Mesothelial cell of epicardium (in vitro differentiated cells): ENCODE results near the gene CCNL2. TPM values are rescaled to one million over a fixed set of nuclear protein-coding genes. Genes with fewer than 3 reads are reported as not detected.

ENCODE experiments used
- DNase-seq, 2 experiments: peaks; one replicate each; pipeline ENCODE4 v3.0.0; 2021; ENCODE audit warnings: low spot score in 2 of 2; ENCODE audit not compliant: unreplicated experiment in 2 of 2
- H3K27ac Mint-ChIP-seq: 2 replicates; pipeline ENCODE4 v1.8.0; 2021; ENCODE audit warnings: mixed read lengths
- H3K27me3 Mint-ChIP-seq: 2 replicates; pipeline ENCODE4 v1.8.0; 2021; ENCODE audit warnings: low read depth, mixed read lengths
- H3K36me3 Mint-ChIP-seq: 2 replicates; pipeline ENCODE4 v1.8.0; 2021; ENCODE audit warnings: mixed read lengths
- H3K4me1 Mint-ChIP-seq: 2 replicates; pipeline ENCODE4 v1.8.0; 2021; ENCODE audit warnings: mixed read lengths
- H3K4me3 Mint-ChIP-seq: 2 replicates; pipeline ENCODE4 v1.8.0; 2021; ENCODE audit warnings: mild to moderate bottlenecking, moderate library complexity, mixed read lengths
- H3K9me3 Mint-ChIP-seq: 2 replicates; pipeline ENCODE4 v1.8.0; 2021; ENCODE audit warnings: mixed read lengths
- CTCF ChIP-seq: fragments of 200-600 bp; sonication (generic); IDR thresholded peaks from one replicate; pipeline ENCODE4 v1.5.0; 2021; ENCODE audit warnings: antibody characterized with exemption; ENCODE audit not compliant: unreplicated experiment
- total RNA-seq: library from RNA; stranded (reverse); gene quantifications from 3 replicates; pipeline ENCODE4 v1.2.1, GENCODE V29; 2021

CCNL2 gene
- total RNA-seq, 1 donor from 2014 or later, result 423 TPM

DNA sequence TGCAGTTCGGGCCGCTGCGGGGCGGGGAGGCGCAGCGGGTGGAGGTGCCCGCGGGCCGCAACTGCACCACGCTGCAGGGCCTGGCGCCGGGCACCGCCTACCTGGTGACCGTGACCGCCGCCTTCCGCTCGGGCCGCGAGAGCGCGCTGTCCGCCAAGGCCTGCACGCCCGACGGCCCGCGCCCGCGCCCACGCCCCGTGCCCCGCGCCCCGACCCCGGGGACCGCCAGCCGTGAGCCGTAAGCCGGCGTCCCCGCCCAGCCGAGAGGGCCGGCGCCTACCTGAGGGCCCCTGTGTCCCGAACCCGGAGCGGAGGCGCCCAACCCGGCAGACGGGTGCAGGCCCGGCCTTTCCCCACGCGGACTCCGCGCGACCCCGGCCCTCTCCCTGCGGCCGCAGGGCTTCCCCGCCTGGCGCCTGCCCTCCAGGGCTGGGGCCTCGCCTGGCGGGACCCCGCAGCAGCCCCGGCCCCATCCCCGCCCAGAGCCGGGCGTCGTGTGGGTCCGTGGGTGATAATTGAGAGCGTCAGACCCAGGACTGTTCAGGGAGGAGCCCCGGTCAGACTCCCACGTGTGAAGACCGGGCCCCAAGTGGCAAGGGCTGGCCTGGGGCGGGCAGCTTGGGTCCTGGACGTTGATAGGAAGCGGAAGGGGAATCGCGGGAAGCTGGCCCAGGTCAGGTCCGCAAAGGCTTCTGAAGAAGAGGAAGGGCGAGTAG, 40.6 kb upstream of the CCNL2 start:
- Mint-ChIP-seq H3K9me3 (no peaks in the 10 kb centered on the region), H3K4me1 (peaks cover 22% of the 10 kb centered on the region), H3K27me3 (no peaks in the 10 kb centered on the region), H3K4me3 (no peak overlapping the region), H3K36me3 (peaks cover 4% of the 10 kb centered on the region), H3K27ac (no peak overlapping the region)
- DNase-seq, result no peak
- no peak for TF ChIP-seq CTCF

DNA sequence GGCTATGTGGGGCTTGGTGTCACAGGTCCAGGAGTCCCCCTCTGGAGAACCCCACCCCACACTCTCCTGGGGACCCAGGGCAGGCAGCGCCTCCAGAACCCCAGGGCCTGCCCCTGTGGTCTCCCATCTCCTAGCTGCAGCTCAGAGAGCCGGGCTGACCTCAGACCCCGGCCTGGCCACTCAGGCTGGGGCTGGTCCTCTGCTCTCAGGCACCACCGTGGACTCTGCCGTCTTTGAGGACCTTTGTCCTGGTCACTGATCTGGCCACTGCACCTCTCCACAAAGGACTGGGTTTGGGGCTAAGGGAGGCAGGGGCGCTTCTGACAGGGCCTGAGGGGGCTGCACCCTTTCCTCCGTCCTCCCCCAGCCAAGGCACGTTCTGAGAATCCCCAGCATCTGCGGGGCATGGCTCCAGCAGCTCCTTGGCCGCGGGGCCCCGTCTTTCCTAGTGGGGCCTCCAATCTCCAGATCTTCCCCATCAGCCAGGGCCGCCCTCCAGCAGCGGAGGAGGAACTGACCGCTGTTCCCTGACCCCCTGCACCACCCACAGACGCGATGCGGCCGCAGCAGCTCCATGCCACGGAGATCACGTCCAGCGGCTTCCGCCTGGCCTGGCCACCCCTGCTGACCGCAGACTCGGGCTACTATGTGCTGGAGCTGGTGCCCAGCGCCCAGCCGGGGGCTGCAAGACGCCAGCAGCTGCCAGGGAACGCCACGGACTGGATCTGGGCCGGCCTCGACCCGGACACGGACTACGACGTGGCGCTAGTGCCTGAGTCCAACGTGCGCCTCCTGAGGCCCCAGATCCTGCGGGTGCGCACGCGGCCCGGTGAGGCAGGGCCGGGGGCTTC, 39.6 kb upstream of the CCNL2 start:
- H3K27ac Mint-ChIP-seq, result no peak overlapping the region
- peaks cover 4% of the 10 kb centered on the region for H3K36me3 Mint-ChIP-seq
- no peak for TF ChIP-seq CTCF
- peaks cover 28% of the 10 kb centered on the region for H3K4me1 Mint-ChIP-seq
- DNase-seq, result no peak
- no peaks in the 10 kb centered on the region for H3K27me3 Mint-ChIP-seq
- no peak overlapping the region for H3K4me3 Mint-ChIP-seq
- no peaks in the 10 kb centered on the region for H3K9me3 Mint-ChIP-seq

GRCh38 chr1:1437904-1438376, 38.8 kb upstream of the CCNL2 start:
- no peak for DNase-seq
- no peaks in the 10 kb centered on the region for H3K9me3 Mint-ChIP-seq

DNA sequence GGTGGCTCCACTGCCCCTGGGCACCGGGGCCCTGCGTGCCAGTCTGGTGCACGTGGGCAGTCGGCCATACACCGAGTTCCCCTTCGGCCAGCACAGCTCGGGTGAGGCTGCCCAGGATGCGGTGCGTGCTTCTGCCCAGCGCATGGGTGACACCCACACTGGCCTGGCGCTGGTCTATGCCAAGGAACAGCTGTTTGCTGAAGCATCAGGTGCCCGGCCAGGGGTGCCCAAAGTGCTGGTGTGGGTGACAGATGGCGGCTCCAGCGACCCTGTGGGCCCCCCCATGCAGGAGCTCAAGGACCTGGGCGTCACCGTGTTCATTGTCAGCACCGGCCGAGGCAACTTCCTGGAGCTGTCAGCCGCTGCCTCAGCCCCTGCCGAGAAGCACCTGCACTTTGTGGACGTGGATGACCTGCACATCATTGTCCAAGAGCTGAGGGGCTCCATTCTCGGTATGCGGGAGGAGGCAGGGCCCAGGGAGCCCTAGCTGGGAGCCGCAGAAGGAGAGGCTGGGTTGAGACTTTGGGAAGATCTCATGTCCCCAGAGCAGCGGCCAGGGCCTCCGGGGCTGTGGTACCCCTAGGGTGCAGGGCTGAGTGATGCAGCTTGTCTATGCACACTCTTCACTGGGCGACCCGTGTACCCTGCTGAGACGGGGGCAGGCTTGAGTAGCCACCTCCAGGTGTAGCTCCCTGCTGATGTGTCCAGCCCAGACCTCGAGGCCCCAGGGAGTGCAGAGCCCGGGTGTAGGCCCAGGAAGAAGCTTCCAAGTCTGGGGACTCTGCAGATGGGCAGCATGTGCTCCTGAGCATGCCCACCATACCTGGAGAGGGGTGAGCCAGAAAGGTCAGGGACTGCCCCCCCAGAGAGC, 38.1 kb upstream of the CCNL2 start:
- H3K36me3 Mint-ChIP-seq, result peaks cover 4% of the 10 kb centered on the region
- H3K9me3 Mint-ChIP-seq, result no peaks in the 10 kb centered on the region
- H3K4me1 Mint-ChIP-seq, result peaks cover 38% of the 10 kb centered on the region
- DNase-seq, result no peak
- peak overlapping the region; percentile 77 for H3K4me3 Mint-ChIP-seq
- TF ChIP-seq CTCF, result no peak
- no peak overlapping the region for H3K27ac Mint-ChIP-seq
- no peaks in the 10 kb centered on the region for H3K27me3 Mint-ChIP-seq

More at GRCh38 chr1:1437904-1438376, 38.8 kb upstream of the CCNL2 start:
- Mint-ChIP-seq H3K4me1 (peaks cover 33% of the 10 kb centered on the region), H3K36me3 (peaks cover 4% of the 10 kb centered on the region), H3K4me3 (no peak overlapping the region), H3K27me3 (no peaks in the 10 kb centered on the region), H3K27ac (no peak overlapping the region)
- TF ChIP-seq CTCF, result no peak

- Mint-ChIP-seq H3K4me3 (peak overlapping the region; percentile 77), H3K27ac (peak overlapping the region; percentile 69), H3K36me3 (peaks cover 4% of the 10 kb centered on the region), H3K9me3 (no peaks in the 10 kb centered on the region), H3K27me3 (no peaks in the 10 kb centered on the region), H3K4me1 (peaks cover 40% of the 10 kb centered on the region)
- DNase-seq, result no peak
- TF ChIP-seq CTCF, result no peak
Measured at GRCh38 chr1:1436630-1437032, 37.5 kb upstream of the CCNL2 start.
